NCI-H2081 treated with DMSO at 0.1 percent for 48 hours (cell line): Measurements from ENCODE around the gene HHAT.

Experiments
- DNase-seq: peaks from one replicate; lab custom pipeline; 2025; lab: John Stamatoyannopoulos, UW

Gene HHAT

DNA sequence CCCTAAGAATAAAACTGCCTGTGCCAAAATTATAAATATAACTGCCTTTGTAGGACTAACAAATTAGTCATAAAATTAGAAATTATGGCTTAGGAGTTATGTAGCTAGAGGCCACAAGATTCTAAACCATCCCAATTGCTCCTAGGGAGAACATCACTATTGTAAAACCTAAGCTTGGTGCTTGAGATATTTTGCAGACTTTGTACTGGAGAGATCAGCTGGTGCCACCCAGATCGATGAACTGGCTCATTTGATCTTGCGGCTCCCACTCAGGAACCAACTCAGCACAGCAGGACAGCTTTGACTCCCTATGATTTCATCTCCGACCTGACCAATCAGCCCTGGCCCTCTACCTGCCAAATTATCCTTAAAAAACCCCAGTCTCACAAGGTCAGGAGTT is 30.6 kb downstream of the HHAT start:
- no peak for DNase-seq

DNA sequence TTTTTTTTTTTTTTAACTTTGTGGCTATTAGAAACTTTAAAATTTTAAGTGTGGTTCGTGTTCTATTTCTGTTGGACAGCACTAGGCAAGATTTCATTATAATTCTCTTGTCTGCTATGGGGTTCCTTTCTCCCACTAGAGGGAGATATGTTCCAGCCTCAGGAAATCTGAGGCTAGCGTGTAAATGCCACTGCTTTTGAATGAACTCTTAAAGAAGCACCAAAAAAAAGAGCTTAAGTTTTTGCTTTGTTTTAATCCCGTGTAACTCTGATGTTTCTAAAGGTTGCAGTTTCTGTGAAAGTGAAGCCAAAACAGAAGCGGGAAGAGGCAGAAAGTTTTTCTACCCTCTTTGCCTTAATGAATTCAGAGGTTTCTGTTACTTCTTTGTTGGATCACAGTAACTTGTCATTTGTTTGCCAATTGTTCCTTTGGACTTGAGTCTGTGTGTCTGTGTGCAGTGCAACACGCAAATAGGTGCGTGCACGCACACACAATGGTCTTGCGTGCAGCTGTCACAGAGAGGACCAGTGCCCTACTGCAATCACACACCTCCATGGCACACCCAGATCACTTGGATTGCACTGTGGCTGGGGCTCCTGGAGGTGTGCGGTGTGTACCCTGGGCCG is 32.3 kb downstream of the HHAT start:
- DNase-seq: no peak

DNA sequence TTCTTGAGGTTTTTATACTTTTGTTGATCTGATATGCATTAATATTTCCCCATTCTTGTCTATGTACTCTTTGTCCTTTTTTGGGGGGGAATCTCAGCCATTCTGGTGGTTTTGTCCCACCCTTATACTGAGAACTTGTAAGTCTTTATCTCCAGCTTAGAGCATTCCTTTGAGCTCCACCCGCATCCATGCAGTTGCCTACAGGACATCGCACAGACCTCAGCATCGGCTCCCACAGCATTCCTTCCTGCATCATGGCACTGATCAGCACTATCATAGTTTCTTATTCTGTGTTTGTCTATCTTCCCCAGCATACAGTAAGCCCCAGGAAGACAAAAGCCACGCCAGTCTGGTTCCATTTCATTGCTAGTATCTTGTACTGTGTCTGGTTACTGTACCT is 33.0 kb downstream of the HHAT start:
- no peak for DNase-seq

DNA sequence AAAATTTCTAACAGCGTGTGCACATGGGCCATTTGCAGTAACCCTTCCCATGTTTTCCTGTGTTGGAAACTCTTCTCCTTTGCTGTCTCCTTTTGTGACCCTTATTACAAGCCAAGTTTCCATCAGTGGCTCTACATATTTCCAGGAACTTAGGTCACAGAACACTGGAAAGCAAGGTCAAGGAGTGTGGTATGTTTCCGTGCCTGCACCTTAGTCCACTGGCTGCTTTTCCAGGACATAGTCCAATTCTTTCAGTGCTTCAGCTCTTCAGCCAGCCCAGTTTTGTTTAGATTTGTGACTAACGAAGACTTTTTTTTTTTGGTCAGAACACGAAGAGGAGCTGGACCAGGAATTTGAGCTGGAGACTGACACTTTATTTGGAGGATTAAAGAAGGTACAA is 33.8 kb downstream of the HHAT start:
- no peak for DNase-seq

DNA sequence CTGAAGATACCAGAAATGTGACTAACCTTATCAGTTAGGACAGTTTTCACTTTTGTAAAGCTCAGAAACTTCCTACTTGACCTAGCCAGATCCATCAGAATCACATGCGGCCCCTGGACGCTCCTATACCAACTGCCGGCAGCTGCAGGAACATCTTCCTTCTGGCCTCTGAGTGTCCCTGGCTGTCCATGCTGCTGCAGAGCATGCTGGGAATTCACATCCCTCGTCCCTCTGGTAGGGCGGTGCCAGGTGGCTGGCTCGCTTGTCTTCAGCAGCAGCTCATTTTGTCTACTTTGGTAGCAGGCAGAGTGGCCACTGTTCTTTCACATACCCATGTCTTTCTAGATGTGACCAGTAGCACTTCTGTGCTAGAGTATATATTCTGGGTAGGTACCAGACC is 34.4 kb downstream of the HHAT start:
- DNase-seq: no peak

DNA sequence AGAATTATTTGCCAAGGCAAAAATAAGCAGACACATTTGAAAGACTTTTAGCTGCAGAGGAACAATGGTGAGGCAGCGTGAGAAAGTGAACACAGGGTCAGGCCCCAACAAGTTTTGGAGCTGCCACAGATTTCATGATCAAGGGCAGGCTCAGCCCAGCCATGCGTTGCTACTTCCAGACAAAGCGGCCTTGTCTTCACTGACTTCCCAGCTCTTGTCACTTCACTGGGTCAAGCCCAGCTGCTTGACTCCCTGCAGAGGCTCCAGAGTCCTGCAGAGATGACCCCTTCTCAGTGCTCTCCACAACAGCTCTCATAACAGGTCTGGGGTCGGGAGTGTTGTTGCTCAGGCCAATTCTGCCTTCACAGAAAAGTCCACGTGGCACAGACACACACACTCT is 35.8 kb downstream of the HHAT start:
- no peak for DNase-seq

DNA sequence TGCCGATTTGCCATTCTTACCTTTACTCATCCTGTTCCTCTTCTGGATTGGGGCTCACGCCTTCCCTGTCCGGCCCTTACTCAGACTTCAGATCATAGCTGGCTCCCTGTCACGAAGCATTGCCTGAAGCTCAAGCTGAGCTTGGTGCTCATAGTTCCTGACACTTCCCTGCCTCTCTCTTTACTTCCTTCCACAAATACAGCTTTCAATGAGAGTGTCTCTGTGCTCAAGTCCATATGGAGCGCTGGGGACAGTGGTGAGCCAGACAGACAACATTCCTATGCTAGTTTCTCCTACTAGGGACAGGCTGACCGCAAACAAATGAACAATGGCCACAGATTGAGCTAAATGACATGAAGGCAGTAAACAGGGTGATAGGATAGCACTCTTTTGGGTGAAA is 38.1 kb downstream of the HHAT start:
- no peak for DNase-seq

DNA sequence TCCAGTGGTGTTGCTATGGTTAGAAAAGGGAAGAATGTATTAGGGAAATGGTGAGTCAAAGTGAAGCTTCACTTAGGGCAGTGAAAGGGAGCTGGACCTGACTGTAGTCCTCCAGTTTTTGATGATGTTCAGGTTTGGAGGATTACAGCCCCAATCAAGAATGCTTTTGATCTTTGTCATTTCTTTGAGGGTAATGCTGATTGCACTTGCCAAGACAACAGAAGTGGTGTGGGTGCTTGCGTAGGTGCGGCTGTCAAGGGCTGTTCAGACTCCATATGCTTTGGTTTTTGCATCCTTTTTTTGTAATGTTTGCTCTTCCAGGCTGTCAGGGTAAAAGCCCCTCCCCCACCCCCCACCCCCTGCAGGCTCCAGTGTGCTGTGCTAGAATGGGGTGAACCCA is 38.9 kb downstream of the HHAT start:
- DNase-seq: no peak

DNA sequence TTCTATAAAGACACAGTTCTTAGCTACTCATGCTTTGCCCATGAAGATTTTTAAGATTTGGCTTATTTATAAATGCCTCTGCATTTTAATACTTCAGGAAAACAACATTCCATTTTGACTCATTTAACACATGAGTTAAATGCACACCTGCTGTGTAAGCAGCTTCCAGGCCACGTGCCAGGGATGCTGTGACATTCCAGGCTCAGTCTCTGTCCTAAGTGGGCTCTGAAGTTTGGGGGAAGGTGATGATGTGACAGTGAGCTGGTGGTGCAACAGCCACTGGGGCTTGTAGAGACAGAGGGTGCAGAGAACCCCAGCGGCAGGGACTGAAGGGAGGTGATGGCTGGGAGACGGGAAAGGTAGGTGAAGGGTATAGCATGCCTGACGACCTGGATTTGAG is 40.7 kb downstream of the HHAT start:
- no peak for DNase-seq

DNA sequence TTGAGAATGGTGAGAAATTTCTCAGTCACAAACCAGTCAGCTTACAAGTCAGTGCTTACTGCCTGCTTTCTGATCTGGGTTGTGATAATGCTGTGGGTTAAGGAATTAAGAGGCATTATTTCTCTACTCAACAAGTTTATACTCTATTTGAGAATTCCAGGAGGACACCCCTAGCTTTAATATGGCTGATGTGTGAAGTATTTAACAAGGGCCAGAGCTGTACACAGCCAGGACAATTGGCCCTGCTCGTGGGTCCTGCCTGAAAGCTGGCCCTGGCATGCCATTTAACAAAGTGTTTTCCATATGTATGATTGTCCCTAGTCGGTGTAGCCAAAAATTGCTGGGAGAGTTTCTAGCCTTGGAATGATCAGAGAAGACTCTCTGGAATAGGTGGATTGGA is 43.2 kb downstream of the HHAT start:
- DNase-seq: no peak

DNA sequence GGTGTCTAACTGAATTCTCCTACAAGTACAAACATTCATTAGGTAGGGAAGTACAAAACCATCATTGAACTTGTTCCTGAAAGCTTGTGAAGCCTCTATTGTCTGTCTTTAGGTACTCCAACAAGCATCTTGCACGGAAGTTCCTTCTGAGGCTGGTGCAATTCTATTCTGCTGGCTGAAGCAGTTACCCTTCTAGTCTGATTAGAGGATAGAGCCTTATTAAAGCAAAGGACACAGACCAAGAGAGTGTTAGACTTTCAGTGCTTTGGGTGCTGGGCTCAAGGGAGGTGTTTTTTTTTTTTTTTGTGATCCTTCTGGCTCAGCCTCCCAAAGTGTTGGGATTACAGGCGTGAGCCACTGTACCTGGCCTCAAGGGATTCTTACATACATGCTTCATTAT is 43.8 kb downstream of the HHAT start:
- no peak for DNase-seq

DNA sequence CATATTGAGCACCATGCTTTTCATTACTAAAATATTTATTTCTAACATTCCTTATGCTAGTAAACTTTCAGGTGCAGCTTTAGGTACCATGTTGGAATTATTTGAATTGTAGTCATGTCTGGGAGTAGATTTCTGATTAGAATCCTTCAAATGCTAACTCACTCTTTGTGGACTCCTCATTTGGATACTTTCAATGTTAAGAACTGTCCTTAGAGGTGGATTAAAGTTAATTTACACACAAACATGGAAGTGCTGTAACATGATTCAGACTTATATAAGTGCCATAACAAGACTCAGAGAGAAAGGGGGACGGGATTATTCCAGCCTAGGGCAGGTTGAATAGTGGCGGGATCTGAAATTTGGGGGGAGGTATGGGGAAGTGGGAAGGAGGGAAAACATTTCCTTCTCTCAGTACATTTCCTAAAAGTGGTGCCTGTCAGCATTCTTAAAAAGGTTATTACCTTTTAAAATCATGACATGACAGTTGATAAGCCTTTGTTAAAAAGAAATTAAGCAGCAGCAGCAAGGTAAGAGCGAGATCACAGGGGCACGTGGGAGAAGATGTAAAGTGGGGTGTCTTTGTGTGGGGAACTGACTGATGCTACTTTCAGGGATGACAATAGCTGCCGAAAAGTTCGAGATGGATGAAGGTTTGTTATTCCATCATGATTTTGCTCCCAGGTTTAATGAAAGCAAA is 44.4 kb downstream of the HHAT start:
- no peak for DNase-seq

DNA sequence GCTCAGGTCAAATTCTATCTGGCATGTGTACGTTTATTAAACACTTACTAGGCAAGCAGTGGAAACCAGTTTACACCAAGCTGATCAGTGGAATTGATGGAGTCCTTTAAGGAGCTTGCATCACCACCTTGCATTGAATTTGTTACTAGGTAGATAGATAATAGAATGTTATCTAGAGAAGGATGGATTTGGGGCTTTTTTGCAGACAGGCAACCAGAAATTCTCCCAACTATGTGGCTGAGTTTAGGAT is 44.9 kb downstream of the HHAT start:
- no peak for DNase-seq

DNA sequence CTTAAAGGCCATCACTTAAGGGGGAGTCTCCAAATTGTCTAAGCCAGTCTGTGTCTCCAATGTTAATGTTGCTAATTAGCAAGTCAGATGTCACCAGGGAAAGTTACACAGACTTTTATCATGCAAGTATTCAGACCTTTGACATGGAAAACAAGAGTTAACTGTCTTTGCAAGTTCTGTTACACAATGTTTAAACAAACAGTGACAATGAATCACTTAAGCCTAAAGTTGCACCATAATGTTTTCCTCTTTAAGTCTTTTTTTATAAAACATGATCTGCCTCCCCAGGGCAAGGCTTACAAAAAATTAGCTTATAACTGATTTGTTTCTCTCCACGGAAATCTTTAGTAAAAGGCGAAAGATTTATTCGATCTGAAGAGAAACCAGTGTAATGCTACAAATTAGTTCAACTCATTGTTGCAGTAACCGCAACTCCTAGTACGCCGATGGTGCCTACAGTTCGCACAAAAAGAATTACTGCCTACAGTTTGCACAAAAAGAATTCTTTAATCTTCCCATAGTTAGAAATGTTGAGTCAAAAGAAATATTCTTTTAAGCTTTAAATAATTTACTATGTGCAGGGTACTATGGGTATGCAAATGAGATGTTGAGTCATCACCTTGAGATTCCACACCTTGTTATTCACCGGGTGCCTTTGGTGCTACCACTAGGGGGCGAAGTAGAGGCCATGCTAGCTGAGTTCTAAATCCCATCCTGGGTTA is 45.3 kb downstream of the HHAT start:
- peak; percentile 45 for DNase-seq

DNA sequence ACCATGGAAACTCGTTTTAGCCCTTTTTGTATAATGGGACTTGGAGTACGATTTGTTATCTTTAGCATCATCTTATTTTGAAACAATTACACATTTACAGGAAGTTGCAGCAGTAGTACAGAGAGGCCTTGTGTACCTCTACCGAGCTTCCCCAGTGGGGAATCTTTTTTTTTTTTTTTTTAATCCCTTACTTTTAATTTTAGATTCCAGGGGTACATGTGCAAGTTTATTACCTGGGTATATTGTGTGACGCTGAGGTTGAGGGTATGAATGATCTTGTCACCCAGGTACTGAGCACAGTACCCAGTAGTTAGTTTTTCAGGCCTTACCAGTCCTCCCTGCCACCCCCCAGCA is 45.9 kb downstream of the HHAT start:
- DNase-seq: no peak

DNA sequence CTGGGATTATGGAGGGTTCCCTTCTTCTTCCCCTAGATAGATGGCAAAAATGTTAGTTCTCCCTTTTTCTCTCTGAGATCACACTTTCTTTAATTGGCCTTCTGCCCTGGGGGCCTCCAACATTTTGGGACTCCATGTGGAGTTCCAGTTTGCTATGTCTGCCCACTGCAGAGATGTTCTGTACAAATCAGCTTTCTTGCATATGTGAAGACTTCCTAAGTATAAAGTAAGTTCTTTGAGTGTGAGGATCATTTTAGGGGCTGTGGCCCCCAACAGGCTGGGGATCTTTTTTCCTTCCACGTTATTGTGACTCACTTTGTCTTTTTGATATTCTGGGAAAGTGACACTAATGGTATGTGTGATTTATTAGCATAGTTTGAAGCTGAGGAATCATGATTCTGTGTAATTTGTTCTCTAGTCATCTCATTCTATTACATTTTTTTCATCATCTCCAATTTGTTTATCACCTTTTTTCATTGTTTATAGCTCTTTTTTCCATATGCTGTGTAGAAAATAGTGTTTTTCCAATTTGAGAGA is 48.2 kb downstream of the HHAT start:
- no peak for DNase-seq

DNA sequence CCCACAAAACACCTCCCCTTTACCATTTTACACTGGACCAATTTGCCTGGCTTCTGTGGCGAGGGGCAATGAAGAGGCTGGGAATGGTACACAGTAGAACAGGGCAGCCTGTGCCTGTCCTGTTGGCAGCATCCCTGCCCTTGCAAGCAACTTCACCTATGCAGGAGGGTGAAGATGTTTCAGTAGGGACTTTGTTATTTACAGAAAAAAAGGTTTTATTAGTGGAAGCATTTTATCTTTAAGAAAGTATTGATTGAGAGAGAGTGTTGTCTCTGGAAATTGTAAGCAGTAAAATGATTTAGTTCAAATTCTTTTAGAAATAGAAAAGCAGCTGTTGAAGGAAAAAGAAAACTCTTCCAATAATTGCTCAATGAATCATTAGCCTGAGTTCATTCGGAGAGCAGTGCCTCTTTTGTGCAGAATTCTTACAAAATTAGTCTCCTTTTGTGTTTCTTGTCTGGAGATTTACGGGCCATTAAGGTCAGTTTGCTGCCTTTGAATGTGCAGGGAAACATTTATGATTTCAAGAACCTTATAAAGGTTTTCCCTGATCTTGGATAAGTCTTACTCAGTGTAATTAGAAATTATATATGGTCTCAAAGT is 49.1 kb downstream of the HHAT start:
- DNase-seq: no peak

DNA sequence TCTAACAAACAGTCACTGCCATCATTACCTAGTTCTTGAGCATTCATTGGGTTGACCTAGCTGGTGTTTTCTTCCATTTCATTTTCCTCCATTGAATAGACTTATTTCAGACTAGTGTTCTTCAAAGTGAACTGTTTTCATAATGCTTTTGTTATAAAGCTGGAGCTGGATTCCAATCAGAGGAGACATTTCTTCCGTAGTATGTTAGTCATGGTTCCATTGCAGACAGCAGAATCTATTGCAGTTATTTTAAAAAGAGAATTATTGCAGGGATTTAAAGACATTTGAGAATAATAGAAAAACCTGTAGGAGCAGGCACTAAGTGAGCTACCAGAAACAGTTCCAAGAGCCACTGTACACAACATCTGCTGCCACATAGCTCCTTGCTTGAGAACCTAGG is 50.0 kb downstream of the HHAT start:
- DNase-seq: no peak

DNA sequence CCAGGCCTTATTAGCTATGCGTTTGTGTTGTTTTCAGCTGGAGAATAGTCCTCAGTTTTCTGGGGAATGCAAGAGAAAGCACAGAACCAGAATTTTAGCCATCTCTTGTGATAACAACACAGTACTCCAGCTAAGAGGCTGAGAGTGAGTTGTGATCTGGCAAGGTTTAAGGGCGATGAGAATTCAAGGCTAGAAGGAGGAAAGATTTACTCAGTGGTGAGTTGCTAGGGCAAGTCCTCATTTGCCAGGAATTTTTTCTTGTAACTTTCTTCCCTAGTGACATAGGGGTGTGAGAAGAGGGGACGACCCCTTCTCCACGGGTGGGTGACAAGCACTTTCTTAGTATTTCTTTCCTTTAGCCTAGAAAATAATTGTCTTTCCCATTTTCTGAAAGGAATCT is 53.2 kb downstream of the HHAT start:
- no peak for DNase-seq

DNA sequence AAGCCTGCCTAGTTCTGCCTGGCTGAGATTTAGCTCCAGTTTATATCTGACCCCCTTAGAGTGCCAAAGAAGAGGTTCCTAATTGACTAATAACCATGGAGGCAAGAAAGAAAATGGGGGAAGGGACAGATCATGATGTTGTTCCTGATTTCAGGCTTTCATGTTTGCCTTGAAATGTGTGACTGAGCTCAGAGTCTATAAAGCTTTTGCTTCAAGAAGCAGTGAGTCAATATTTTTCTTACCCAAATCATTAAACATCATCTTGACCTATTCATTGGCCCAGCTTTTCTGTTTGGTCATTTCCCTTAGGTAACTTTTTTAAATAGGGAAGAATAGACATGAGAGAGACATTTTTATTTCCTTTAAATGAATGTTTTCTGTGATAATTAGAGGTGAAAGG is 55.9 kb downstream of the HHAT start:
- no peak for DNase-seq

DNA sequence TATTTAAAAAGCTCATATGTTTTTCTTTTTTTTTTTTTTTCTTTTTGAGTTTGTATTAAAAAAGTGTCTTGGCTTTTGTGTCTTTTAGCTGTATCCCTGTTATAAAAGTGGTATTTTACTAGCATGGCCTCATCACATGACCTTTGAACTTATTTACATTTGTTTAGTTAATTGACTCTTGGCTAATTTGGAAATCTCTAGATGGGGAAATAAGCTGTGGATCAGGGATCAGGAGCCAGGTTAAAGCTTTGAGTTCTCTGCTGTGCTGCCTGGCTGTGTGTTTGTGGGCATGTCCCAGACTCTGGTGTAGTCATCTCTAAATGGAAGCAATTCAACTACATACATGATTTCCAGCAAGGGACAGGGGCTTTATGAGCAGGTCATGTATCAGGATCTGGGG is 56.5 kb downstream of the HHAT start:
- DNase-seq: no peak

DNA sequence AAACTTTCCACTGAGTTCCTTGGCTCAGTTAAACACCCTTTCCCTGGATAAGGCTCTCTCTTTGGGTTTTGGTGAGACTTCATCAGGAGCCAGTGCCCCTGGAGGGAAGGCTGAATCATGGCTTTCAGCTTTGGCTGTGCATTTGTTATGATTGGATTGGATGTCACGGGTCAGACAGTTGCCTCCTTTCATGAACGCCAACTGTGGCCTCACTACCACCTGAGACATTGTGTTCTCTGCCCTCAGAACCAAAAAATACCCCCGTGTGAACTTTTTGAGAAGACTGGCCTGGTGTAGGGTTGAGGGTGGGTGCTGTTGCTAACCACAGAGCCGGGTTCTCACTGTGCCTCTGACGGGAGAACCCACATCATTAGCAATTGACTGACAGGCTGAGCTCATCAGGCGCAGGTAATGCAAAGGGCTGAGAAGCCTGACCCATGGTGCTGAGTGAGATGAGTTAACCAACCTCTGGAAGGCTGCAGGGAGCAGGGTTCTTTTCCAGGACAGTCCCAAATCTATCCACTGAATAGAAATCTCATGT is 65.6 kb downstream of the HHAT start:
- no peak for DNase-seq

DNA sequence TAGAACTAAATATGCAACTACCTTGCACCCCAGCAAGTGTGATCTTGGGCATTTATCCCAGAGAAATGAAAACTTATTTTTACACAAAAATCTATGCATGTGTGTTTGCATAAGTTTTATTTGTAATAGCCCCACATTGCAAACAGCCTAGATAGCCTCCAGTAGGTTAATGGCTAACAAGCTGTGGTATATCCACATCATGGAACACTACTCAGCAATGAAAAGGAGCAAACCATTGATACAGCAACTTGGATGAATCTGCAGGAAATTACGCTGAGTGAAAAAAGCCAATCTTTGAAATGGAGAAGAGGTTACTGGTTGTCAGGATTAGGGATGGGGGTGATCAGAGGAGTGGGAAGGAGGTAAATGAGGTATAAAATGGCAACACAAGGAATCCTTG is 67.8 kb downstream of the HHAT start:
- DNase-seq: no peak
